ENCODE results near the gene PLXNA4. TPM values are rescaled to one million over a fixed set of nuclear protein-coding genes. Genes with fewer than 3 reads are reported as not detected.

The PLXNA4 gene
- total RNA-seq, 2 donors from 2014 or later: 1.4 to 2.3 TPM

GRCh38 chr7:132456418-132456817, 119.9 kb downstream of the PLXNA4 start:
- H3K36me3 Mint-ChIP-seq (ENCODE audit: low read depth): no peaks in the 10 kb centered on the region
- ATAC-seq (replicated peaks): no peak
- H3K9me3 Mint-ChIP-seq: no peaks in the 10 kb centered on the region
- no peak overlapping the region for H3K27ac Mint-ChIP-seq
- H3K4me3 Mint-ChIP-seq: no peak overlapping the region
- no peaks in the 10 kb centered on the region for H3K27me3 Mint-ChIP-seq
- H3K4me1 Mint-ChIP-seq: peaks cover 15% of the 10 kb centered on the region

DNA sequence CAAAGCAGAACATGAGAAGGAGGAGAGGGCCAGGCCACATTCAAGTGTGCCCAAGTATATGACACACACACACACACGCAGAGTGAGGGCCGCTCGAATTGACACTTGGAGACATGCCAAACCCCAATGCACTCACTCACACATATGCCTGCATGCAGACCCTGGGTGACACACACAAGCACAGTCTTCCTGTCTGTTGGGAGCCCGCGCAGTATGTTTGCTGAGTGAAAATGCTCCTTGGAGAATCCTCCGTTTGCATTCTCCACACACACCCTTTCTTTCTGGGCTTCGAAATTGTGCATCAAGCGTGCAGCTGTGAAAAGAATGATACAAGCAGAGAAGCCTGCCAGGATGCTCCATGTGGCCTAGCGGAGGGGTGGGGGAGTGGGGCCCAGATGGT, 120.9 kb downstream of the PLXNA4 start:
- Mint-ChIP-seq H3K9me3 (no peaks in the 10 kb centered on the region), H3K27ac (no peak overlapping the region), H3K27me3 (no peaks in the 10 kb centered on the region), H3K36me3 (ENCODE audit: low read depth) (no peaks in the 10 kb centered on the region), H3K4me1 (peaks cover 9% of the 10 kb centered on the region), H3K4me3 (no peak overlapping the region)
- peak; percentile 32 for ATAC-seq (replicated peaks)

DNA sequence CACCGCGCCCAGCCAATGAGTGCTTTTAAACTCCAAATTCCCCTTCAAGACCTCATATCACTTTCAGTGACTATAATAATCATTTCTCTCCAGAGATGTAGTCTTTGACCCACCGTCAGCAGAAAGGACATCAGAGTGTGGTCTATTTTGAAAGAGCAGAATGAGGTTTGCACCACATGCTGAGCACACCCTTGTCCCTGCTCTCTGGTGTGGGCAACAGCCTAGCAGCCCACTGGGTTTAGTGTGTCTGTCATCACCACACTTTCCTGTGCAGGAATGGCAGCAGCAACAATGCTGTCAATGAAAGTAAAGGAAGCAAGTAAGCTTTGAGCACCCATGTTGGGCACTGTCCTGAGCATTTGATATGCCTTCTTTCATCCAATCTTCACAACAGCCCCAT, 122.4 kb downstream of the PLXNA4 start:
- Mint-ChIP-seq H3K36me3 (ENCODE audit: low read depth) (no peaks in the 10 kb centered on the region), H3K4me3 (no peak overlapping the region), H3K4me1 (peaks cover 15% of the 10 kb centered on the region), H3K27me3 (no peaks in the 10 kb centered on the region), H3K27ac (no peak overlapping the region), H3K9me3 (no peaks in the 10 kb centered on the region)
- ATAC-seq (replicated peaks): peak; percentile 31

DNA sequence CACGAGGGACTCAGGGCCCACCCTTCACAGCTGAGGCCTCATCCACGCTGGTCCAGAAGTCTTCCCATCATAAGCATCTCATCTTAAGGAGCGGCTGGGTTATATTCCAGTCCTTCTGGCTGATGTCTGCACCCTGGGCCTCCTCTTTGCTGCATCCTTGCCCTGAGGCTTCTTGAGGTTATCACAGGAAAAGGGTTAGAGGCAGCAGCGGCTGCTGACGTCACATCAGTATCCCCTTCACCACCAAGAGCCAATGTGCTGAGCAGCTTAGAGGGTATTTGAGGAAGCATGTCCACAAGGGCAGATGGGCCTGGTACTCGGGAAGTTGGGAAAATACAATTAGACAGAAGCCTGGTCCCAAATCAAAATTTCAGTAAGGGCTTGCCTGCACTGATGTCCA, 125.1 kb downstream of the PLXNA4 start:
- Mint-ChIP-seq H3K4me3 (peak overlapping the region; percentile 11), H3K9me3 (no peaks in the 10 kb centered on the region), H3K27me3 (no peaks in the 10 kb centered on the region), H3K27ac (peak overlapping the region; percentile 46), H3K4me1 (peaks cover 15% of the 10 kb centered on the region), H3K36me3 (ENCODE audit: low read depth) (no peaks in the 10 kb centered on the region)
- no peak for ATAC-seq (replicated peaks)

DNA sequence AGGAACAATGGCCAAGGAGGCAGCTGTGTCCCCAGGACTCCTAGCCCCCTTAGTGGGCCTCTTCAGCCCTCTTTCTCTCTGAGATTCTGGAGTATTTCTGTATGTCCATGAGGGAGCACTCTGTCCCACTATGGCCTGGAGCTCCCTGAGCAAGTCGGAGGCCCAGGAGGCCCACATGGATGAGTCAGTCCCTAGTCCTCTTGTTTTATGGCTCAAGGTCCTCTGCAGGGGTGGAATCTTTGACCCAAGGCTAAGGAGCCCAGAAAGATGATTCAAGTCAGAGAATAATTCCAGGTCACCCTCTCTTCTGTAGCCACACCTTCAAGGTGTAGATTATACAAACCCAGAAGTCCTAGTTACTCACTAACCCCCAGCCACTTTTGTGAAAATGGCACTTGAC, 125.6 kb downstream of the PLXNA4 start:
- Mint-ChIP-seq H3K27ac (peak overlapping the region; percentile 46), H3K4me3 (peak overlapping the region; percentile 11), H3K9me3 (no peaks in the 10 kb centered on the region), H3K27me3 (no peaks in the 10 kb centered on the region), H3K4me1 (peaks cover 15% of the 10 kb centered on the region), H3K36me3 (ENCODE audit: low read depth) (no peaks in the 10 kb centered on the region)
- ATAC-seq (replicated peaks): peak; percentile 20

DNA sequence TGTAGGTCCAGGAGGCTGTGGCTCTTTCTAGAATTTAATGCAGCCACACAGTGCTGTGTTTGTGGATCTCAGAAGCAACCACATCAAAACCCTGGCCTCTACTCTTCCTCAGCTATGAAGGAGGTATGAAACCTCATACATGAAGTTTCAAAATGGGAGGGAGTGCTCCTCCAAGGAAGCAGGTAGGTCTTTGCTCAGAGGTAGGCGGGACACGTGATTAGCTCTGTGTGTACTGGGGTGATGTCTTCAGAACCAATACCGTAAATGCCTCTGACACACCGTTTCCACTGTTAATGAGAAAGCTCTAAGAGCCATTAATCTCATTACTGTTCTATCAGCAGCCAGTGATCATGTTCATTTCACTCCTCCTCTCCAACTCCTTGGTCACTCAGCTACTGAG, 126.1 kb downstream of the PLXNA4 start:
- peak; percentile 87 for ATAC-seq (replicated peaks)
- Mint-ChIP-seq H3K9me3 (no peaks in the 10 kb centered on the region), H3K27ac (peak overlapping the region; percentile 31), H3K36me3 (ENCODE audit: low read depth) (no peaks in the 10 kb centered on the region), H3K4me1 (peaks cover 18% of the 10 kb centered on the region), H3K4me3 (peak overlapping the region; percentile 11), H3K27me3 (no peaks in the 10 kb centered on the region)

- H3K4me1 Mint-ChIP-seq: peaks cover 16% of the 10 kb centered on the region
- H3K27me3 Mint-ChIP-seq: no peaks in the 10 kb centered on the region
- H3K4me3 Mint-ChIP-seq: no peak overlapping the region
- ATAC-seq (replicated peaks): no peak
- no peaks in the 10 kb centered on the region for H3K36me3 Mint-ChIP-seq (ENCODE audit: low read depth)
- no peaks in the 10 kb centered on the region for H3K9me3 Mint-ChIP-seq
- no peak overlapping the region for H3K27ac Mint-ChIP-seq
Measured at GRCh38 chr7:132446666-132447278, 129.5 kb downstream of the PLXNA4 start.

DNA sequence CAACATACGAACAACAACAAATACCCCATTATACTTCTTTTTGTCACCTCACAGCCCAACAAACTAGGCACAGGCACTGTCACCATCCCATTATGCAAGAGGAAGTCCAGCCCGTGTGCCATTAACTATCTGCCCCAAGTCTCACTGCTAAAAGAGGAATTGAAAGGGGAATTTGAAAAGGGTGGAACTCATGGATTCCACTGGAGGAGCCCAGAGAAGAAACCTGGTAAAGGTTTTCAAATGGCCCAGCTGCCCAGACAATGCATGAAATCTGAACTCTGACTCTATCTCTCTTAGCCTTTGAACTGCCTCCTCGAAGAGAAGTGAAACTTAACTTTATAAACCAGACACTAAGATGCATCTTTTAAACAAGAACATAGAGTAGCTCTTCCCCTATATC, 130.0 kb downstream of the PLXNA4 start:
- H3K27ac Mint-ChIP-seq: no peak overlapping the region
- H3K4me1 Mint-ChIP-seq: peaks cover 13% of the 10 kb centered on the region
- no peaks in the 10 kb centered on the region for H3K36me3 Mint-ChIP-seq (ENCODE audit: low read depth)
- H3K4me3 Mint-ChIP-seq: no peak overlapping the region
- no peaks in the 10 kb centered on the region for H3K27me3 Mint-ChIP-seq
- no peak for ATAC-seq (replicated peaks)
- H3K9me3 Mint-ChIP-seq: no peaks in the 10 kb centered on the region

DNA sequence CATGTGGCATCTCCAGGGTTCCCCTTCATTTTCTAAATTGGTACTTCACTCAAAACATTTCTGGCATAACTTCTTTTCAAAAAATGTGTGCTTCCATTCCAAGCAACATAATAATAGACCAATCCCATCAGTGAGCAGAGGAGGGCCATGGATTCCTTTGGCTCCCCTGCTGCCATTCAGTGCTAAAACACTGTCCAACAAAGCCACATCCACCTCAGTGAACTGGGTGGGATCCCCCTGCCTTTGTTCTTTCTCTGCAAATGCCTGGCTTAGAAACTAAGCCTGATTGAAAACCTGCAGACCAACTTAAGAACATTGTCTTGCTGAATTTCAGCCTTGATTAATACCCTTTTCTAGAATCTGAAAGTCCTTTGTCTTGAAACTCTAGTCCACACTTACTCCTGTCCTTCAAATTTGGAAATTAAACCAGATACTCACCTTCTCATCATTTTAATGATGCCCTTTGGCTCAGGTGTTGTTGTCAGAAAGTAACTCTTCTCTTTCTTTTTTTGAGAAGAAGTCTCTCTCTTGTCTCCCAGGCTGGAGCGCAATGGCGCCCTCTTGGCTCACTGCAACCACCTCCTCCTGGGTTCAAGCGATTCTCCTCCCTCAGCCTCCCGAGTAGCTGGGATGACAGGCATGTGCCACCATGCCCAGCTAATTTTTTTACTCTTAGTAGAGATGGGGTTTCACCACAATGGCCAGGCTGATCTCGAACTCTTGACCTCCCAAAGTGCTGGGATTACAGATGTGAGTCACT, 132.3 kb downstream of the PLXNA4 start:
- H3K36me3 Mint-ChIP-seq (ENCODE audit: low read depth): no peaks in the 10 kb centered on the region
- no peaks in the 10 kb centered on the region for H3K9me3 Mint-ChIP-seq
- H3K4me1 Mint-ChIP-seq: peaks cover 10% of the 10 kb centered on the region
- H3K4me3 Mint-ChIP-seq: no peak overlapping the region
- H3K27me3 Mint-ChIP-seq: no peaks in the 10 kb centered on the region
- no peak for ATAC-seq (replicated peaks)
- H3K27ac Mint-ChIP-seq: no peak overlapping the region

DNA sequence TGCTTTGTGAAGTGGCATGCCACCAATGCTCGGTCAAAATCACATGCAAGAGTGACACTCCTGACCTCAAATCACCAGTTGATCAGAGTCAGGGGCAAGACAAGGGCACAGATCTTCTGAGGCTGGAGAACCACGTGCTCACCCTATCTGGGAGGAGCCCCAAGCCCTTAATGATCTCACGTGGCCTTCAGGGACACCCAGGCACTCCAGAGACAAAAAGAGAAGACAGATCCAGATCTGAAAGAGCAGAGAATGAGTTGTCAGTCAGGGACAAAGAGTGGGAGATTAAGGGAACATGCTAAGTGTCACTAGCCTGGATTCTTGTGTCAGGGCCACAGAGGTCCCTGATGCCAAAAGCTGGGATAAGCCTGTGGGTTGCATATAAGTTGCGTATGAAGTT, 134.3 kb downstream of the PLXNA4 start:
- Mint-ChIP-seq H3K9me3 (no peaks in the 10 kb centered on the region), H3K4me3 (no peak overlapping the region), H3K27me3 (no peaks in the 10 kb centered on the region), H3K27ac (no peak overlapping the region), H3K4me1 (peaks cover 22% of the 10 kb centered on the region), H3K36me3 (ENCODE audit: low read depth) (no peaks in the 10 kb centered on the region)
- ATAC-seq (replicated peaks): no peak

DNA sequence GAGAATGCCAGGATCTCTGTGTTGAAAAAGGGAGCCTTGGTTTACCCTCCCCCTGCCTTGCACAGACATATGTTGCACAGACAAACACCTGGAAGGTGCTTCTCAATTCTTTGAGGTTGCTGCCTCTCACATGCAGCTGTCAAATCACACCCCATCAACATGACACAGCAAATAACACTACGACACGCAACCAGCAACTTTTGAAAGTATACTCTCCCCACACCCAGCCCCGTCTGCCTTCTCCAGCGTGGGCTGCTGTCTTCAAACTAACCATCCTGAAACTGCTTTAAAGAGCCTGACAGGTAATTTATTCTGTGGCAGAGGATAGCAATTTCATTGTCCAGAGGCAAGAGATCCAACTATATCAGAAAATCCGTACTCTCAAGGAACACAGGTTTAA, 136.1 kb downstream of the PLXNA4 start:
- H3K27me3 Mint-ChIP-seq: peaks cover 3% of the 10 kb centered on the region
- H3K9me3 Mint-ChIP-seq: no peaks in the 10 kb centered on the region
- H3K4me1 Mint-ChIP-seq: peaks cover 34% of the 10 kb centered on the region
- ATAC-seq (replicated peaks): no peak
- peak overlapping the region; percentile 7 for H3K4me3 Mint-ChIP-seq
- no peaks in the 10 kb centered on the region for H3K36me3 Mint-ChIP-seq (ENCODE audit: low read depth)
- no peak overlapping the region for H3K27ac Mint-ChIP-seq

GRCh38 chr7:132438926-132439325, 137.3 kb downstream of the PLXNA4 start:
- H3K9me3 Mint-ChIP-seq: peaks cover 5% of the 10 kb centered on the region
- peaks cover 3% of the 10 kb centered on the region for H3K27me3 Mint-ChIP-seq
- H3K36me3 Mint-ChIP-seq (ENCODE audit: low read depth): no peaks in the 10 kb centered on the region
- no peak for ATAC-seq (replicated peaks)
- peaks cover 44% of the 10 kb centered on the region for H3K4me1 Mint-ChIP-seq
- H3K4me3 Mint-ChIP-seq: no peak overlapping the region
- H3K27ac Mint-ChIP-seq: no peak overlapping the region

- Mint-ChIP-seq H3K9me3 (peaks cover 5% of the 10 kb centered on the region), H3K36me3 (ENCODE audit: low read depth) (no peaks in the 10 kb centered on the region), H3K4me1 (peaks cover 50% of the 10 kb centered on the region), H3K27ac (peak overlapping the region; percentile 59), H3K4me3 (peak overlapping the region; percentile 61), H3K27me3 (peaks cover 3% of the 10 kb centered on the region)
- ATAC-seq (replicated peaks): peak; percentile 76
Measured at GRCh38 chr7:132437730-132438129, 138.5 kb downstream of the PLXNA4 start.

- peaks cover 66% of the 10 kb centered on the region for H3K4me1 Mint-ChIP-seq
- H3K9me3 Mint-ChIP-seq: peaks cover 5% of the 10 kb centered on the region
- H3K27ac Mint-ChIP-seq: peak overlapping the region; percentile 84
- peaks cover 3% of the 10 kb centered on the region for H3K27me3 Mint-ChIP-seq
- no peaks in the 10 kb centered on the region for H3K36me3 Mint-ChIP-seq (ENCODE audit: low read depth)
- no peak for ATAC-seq (replicated peaks)
- H3K4me3 Mint-ChIP-seq: peak overlapping the region; percentile 73
Measured at GRCh38 chr7:132436121-132436520, 140.1 kb downstream of the PLXNA4 start.

All from activated T-helper 17 cell treated with anti-CD3 and anti-CD28 coated beads, Interleukin-2, amount 50 U/mL, for 72 hours (primary cell).